ENCODE results near the gene SNX13. TPM values are rescaled to one million over a fixed set of nuclear protein-coding genes. Genes with fewer than 3 reads are reported as not detected.
"Not testable (repeated sequence)": the region's sequence is repeated elsewhere in the genome, so short reads cannot be mapped to it uniquely, and the experiment has no call there.

SNX13 gene
- total RNA-seq, 2 donors from 2014 or later: 29.2 to 29.6 TPM

- H3K9me3 ChIP-seq (ENCODE audit: control insufficient read depth, low read length, poor library complexity, severe bottlenecking): no peaks in the 10 kb centered on the region
- Mint-ChIP-seq H3K4me1 (peaks cover 37% of the 10 kb centered on the region), H3K4me3 (no peak overlapping the region), H3K27ac (no peak overlapping the region), H3K36me3 (ENCODE audit: low read depth) (peaks cover 24% of the 10 kb centered on the region), H3K27me3 (no peaks in the 10 kb centered on the region)
- DNase-seq (no peak), ATAC-seq (no peak)
Measured at GRCh38 chr7:17846935-17847334, 93.4 kb downstream of the SNX13 start.

DNA sequence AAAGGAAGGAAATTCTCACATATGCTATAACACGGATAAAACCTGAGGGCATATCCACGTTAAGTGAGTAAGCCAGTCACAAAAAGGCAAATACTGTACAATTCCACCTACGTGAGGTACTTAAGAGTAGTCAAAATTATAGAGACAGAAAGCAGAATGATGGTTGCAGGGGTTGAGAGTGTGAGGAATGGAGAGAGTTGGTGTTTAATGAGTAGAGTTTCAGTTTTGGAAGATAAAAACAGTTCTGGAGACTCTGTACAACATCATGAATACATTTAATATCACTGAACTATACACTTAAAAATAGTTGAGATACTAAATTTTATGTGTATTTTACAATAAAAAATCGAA lies 95.1 kb downstream of the SNX13 start:
- no peaks in the 10 kb centered on the region for H3K27me3 Mint-ChIP-seq
- ATAC-seq: no peak
- H3K36me3 Mint-ChIP-seq (ENCODE audit: low read depth): peaks cover 21% of the 10 kb centered on the region
- H3K27ac Mint-ChIP-seq: peak overlapping the region; percentile 53
- H3K4me1 Mint-ChIP-seq: peaks cover 35% of the 10 kb centered on the region
- no peaks in the 10 kb centered on the region for H3K9me3 ChIP-seq (ENCODE audit: control insufficient read depth, low read length, poor library complexity, severe bottlenecking)
- no peak overlapping the region for H3K4me3 Mint-ChIP-seq
- DNase-seq: no peak

DNA sequence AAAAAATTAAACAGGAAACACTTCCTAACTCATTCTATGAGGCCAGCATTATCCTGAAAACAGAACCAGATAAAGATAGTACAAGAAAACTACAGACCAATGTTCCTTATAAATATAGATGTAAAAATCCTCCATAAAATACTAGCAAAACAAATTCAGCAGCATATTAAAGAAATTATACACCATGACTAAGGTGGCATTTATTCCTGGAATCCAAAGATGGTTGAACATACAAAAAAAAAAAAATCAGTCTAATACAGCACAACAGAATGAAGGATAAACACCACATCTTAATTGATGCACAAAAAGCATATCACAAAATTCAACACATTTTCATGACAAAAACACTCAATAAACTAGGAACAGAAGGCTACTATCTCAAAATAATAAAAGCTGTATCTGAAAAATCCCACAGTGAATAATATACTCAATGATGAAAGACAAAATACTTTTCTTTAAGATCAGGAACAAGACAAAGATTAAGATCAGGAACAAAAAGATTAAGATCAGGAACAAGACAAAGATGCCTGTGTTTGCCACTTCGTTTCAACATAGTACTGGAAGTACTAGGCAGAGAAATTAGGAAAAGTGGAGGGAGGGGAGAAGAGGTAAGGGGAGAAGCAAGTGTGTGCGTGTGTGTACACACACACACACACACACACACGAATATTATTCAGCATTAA lies 95.6 kb downstream of the SNX13 start:
- DNase-seq (no peak), ATAC-seq (no peak)
- no peaks in the 10 kb centered on the region for H3K9me3 ChIP-seq (ENCODE audit: control insufficient read depth, low read length, poor library complexity, severe bottlenecking)
- Mint-ChIP-seq H3K4me1 (peaks cover 35% of the 10 kb centered on the region), H3K27me3 (no peaks in the 10 kb centered on the region), H3K4me3 (no peak overlapping the region), H3K27ac (peak overlapping the region; percentile 53), H3K36me3 (ENCODE audit: low read depth) (peaks cover 21% of the 10 kb centered on the region)

DNA sequence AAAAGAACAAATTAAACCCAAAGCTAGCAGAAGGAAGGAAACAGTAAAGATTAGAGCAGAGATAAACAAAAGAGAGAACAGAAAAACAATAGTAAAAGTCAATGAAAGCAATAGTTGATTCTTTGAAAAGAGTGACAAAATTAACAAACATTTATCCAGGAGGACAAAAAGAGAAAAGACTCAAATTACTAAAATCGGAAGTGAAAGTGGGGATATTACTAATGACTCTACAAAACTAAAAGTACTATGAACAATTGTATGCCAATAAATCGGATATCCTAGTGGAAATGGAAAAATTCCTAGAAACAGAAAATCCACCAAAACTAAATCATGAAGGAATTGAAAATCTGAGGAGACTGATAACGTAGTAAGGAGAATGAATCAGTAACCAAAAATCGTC lies 96.3 kb downstream of the SNX13 start:
- Mint-ChIP-seq H3K27me3 (no peaks in the 10 kb centered on the region), H3K4me1 (peaks cover 32% of the 10 kb centered on the region), H3K4me3 (peak overlapping the region; percentile 16), H3K36me3 (ENCODE audit: low read depth) (peaks cover 19% of the 10 kb centered on the region), H3K27ac (peak overlapping the region; percentile 49)
- ATAC-seq (no peak), DNase-seq (no peak)
- no peaks in the 10 kb centered on the region for H3K9me3 ChIP-seq (ENCODE audit: control insufficient read depth, low read length, poor library complexity, severe bottlenecking)

- H3K9me3 ChIP-seq (ENCODE audit: control insufficient read depth, low read length, poor library complexity, severe bottlenecking): no peaks in the 10 kb centered on the region
- Mint-ChIP-seq H3K27ac (peak overlapping the region; percentile 49), H3K4me3 (no peak overlapping the region), H3K27me3 (no peaks in the 10 kb centered on the region), H3K4me1 (peaks cover 25% of the 10 kb centered on the region), H3K36me3 (ENCODE audit: low read depth) (peaks cover 15% of the 10 kb centered on the region)
- DNase-seq (no peak), ATAC-seq (no peak)
Measured at GRCh38 chr7:17843041-17843440, 97.3 kb downstream of the SNX13 start.

DNA sequence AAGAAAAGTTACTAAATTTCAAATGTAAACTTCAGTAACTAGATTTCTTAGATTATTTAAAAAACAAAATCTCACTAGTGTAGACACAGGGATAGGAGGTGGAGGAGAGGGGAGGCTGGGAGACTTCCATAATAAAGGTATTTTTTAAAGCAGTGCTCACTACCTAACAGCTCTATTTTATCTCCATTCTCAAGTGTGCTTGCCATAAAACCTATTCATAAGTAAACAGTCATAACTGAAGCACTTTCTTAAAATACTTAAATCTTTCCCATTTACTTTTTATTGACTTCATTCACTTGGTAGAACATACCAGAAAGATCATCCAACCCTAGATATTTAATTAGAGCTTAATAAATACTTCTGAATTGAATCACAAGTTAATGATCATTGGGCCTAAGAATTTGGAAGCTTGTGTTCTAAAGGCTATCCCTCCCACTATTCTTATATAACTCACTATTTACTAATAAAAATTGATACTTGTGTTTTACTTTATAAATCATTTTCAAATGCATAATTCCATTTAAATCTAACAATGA lies 107.4 kb downstream of the SNX13 start:
- ATAC-seq (no peak), DNase-seq (no peak)
- no peak overlapping the region for H3K4me3 Mint-ChIP-seq
- no peaks in the 10 kb centered on the region for H3K27me3 Mint-ChIP-seq
- H3K27ac Mint-ChIP-seq: no peak overlapping the region
- peaks cover 2% of the 10 kb centered on the region for H3K36me3 Mint-ChIP-seq (ENCODE audit: low read depth)
- no peaks in the 10 kb centered on the region for H3K4me1 Mint-ChIP-seq
- H3K9me3 ChIP-seq (ENCODE audit: control insufficient read depth, low read length, poor library complexity, severe bottlenecking): no peaks in the 10 kb centered on the region

DNA sequence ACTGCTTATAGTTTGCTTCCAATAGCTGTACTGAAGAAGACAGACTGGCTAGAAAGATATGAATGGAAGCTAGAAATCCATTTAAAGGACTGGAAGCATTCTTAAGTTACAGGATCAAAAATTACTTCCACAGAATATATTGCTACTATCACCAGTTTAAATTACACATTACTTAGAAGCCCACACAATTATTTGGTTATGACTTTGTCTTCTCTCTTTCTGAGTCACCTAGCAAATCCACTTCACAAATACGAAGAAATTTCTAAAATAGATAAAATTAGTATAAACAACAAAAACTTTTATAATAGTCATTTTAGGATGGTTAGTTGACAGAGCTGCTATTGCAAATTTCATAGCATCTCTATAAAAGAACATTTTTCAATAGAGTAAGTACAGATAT lies 108.1 kb downstream of the SNX13 start:
- Mint-ChIP-seq H3K4me1 (no peaks in the 10 kb centered on the region), H3K27me3 (no peaks in the 10 kb centered on the region), H3K4me3 (no peak overlapping the region), H3K36me3 (ENCODE audit: low read depth) (peaks cover 2% of the 10 kb centered on the region), H3K27ac (no peak overlapping the region)
- ATAC-seq (no peak), DNase-seq (no peak)
- H3K9me3 ChIP-seq (ENCODE audit: control insufficient read depth, low read length, poor library complexity, severe bottlenecking): no peaks in the 10 kb centered on the region

DNA sequence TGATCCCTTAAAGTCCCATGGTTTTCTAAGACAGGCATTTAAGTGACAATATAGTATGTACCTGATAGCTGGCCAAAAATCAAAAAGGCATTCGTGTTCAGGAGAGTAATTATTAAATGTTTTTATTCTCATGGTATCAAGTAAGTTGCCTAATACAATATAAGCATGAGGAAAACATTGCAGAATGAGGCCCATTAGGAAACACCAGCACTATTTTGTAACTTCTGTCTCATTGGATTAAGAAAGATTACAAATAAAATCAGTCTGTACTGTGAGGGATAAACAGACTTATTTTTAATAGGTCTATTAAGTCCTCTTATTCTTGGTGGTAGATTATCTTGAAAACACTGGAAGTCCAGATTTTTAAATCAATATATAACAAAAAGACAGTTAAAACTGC lies 110.1 kb downstream of the SNX13 start:
- DNase-seq (no peak), ATAC-seq (no peak)
- Mint-ChIP-seq H3K27ac (no peak overlapping the region), H3K4me3 (no peak overlapping the region), H3K36me3 (ENCODE audit: low read depth) (peaks cover 2% of the 10 kb centered on the region), H3K4me1 (no peaks in the 10 kb centered on the region), H3K27me3 (no peaks in the 10 kb centered on the region)
- no peaks in the 10 kb centered on the region for H3K9me3 ChIP-seq (ENCODE audit: control insufficient read depth, low read length, poor library complexity, severe bottlenecking)

GRCh38 chr7:17829001-17829400 lies 111.3 kb downstream of the SNX13 start:
- Mint-ChIP-seq H3K27me3 (no peaks in the 10 kb centered on the region), H3K27ac (no peak overlapping the region), H3K36me3 (ENCODE audit: low read depth) (peaks cover 2% of the 10 kb centered on the region)

DNA sequence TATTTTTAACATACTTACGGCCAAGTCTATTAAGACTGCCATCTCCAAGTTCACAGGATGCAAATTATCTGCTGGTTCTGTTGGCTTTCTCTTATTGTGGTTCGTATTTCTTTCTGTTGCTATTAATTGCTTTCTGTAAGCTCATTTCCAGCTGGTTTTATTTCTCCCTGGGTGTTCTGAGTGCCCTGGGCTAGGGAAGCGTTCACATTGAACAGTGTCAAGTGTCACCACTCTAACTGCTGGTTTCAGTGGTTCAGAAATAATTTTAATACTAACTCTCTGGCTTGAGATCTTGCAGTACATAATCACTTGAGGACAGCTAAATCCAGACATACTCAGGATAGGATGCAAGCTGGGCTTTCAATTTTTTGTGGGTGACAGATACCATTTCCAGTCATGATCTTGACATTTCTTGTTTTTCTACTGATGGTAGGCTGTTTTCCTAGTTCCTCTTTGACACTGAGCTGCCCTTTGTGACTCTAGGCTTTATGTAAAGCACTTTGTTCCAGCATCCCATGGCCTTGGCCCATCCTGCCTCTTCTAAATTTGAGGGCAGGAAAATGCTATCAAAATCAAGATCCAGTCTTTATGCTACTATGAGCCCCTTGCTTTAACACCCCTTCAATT lies 117.6 kb downstream of the SNX13 start:
- H3K9me3 ChIP-seq (ENCODE audit: control insufficient read depth, low read length, poor library complexity, severe bottlenecking): no peaks in the 10 kb centered on the region
- Mint-ChIP-seq H3K4me1 (peaks cover 7% of the 10 kb centered on the region), H3K36me3 (ENCODE audit: low read depth) (peaks cover 14% of the 10 kb centered on the region), H3K27ac (no peak overlapping the region), H3K27me3 (no peaks in the 10 kb centered on the region), H3K4me3 (no peak overlapping the region)
- DNase-seq: no peak
- ATAC-seq: no peak

More at GRCh38 chr7:17829001-17829400, 111.3 kb downstream of the SNX13 start:
- H3K4me1 Mint-ChIP-seq: no peaks in the 10 kb centered on the region
- DNase-seq (no peak), ATAC-seq (no peak)
- H3K9me3 ChIP-seq (ENCODE audit: control insufficient read depth, low read length, poor library complexity, severe bottlenecking): no peaks in the 10 kb centered on the region
- no peak overlapping the region for H3K4me3 Mint-ChIP-seq

- DNase-seq: no peak
- no peak for ATAC-seq
- Mint-ChIP-seq H3K4me1 (no peaks in the 10 kb centered on the region), H3K27ac (no peak overlapping the region), H3K36me3 (ENCODE audit: low read depth) (peaks cover 8% of the 10 kb centered on the region), H3K4me3 (no peak overlapping the region), H3K27me3 (no peaks in the 10 kb centered on the region)
- no peaks in the 10 kb centered on the region for H3K9me3 ChIP-seq (ENCODE audit: control insufficient read depth, low read length, poor library complexity, severe bottlenecking)
Measured at GRCh38 chr7:17816903-17817302, 123.4 kb downstream of the SNX13 start.

- Mint-ChIP-seq H3K4me1 (peaks cover 5% of the 10 kb centered on the region), H3K27ac (no peak overlapping the region), H3K27me3 (no peaks in the 10 kb centered on the region), H3K36me3 (ENCODE audit: low read depth) (peaks cover 10% of the 10 kb centered on the region), H3K4me3 (no peak overlapping the region)
- DNase-seq (no peak), ATAC-seq (no peak)
- no peaks in the 10 kb centered on the region for H3K9me3 ChIP-seq (ENCODE audit: control insufficient read depth, low read length, poor library complexity, severe bottlenecking)
Measured at GRCh38 chr7:17815318-17815717, 125.0 kb downstream of the SNX13 start.

DNA sequence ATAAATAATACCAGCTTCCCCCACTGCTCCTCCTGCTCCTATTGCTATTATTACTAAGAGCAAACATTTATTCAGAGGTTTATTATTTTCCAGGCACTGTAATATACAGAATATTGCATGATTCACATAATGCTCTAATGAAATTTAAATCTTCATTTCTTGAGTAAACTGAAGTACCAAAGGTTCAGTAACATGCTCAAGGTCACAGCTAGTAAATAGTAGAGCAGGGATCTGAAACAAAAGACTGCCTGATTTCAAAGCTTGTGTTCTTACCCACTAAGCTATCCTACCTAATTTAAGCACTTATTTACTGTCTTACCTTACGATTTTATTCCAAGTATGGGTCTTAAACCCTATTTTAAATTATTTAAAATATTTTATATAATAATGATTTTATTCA lies 126.2 kb downstream of the SNX13 start:
- DNase-seq (no peak), ATAC-seq (no peak)
- no peaks in the 10 kb centered on the region for H3K27me3 Mint-ChIP-seq
- no peak overlapping the region for H3K27ac Mint-ChIP-seq
- peaks cover 8% of the 10 kb centered on the region for H3K4me1 Mint-ChIP-seq
- no peaks in the 10 kb centered on the region for H3K9me3 ChIP-seq (ENCODE audit: control insufficient read depth, low read length, poor library complexity, severe bottlenecking)
- H3K36me3 Mint-ChIP-seq (ENCODE audit: low read depth): peaks cover 15% of the 10 kb centered on the region
- H3K4me3 Mint-ChIP-seq: no peak overlapping the region

GRCh38 chr7:17809215-17809614 lies 131.1 kb downstream of the SNX13 start:
- not testable (repeated sequence) for H3K27ac Mint-ChIP-seq; ATAC-seq; H3K4me3 Mint-ChIP-seq; H3K9me3 ChIP-seq (ENCODE audit: control insufficient read depth, low read length, poor library complexity, severe bottlenecking); H3K27me3 Mint-ChIP-seq; DNase-seq
- peaks cover 25% of the 10 kb centered on the region for H3K36me3 Mint-ChIP-seq (ENCODE audit: low read depth)
- H3K4me1 Mint-ChIP-seq: peaks cover 17% of the 10 kb centered on the region
